ENCODE data around the gene FCHO1.

GRCh38 chr19:17749912-17750317 lies 1.4 kb upstream of the FCHO1 start:
- TF ChIP-seq CTCF (IDR thresholded peaks at IDR 0.05) = no peak
- TF ChIP-seq ZFX (IDR thresholded peaks at IDR 0.05; ENCODE audit: borderline replicate concordance) = no peak
